Central memory CD8-positive, alpha-beta T cell (primary cell): ENCODE results near the gene FSTL5.

Experiments used
- ATAC-seq: fragments of 150-1000 bp; cut with Tn5 transposase; replicated peaks from 2 replicates; pipeline ENCODE4 v1.10.0; 2022; ENCODE audit warnings: mild to moderate bottlenecking, moderate FRiP score, moderate number of reproducible peaks; ENCODE audit not compliant: poor library complexity, severe bottlenecking; ENCODE audit errors: extremely low read depth
- DNase-seq, 2 donors: peaks; one replicate each; pipeline ENCODE4 v3.0.0; 2021; ENCODE audit warnings: low spot score in 2 of 2
- H3K27ac Mint-ChIP-seq: one replicate; pipeline ENCODE4 v1.8.0; 2022; ENCODE audit warnings: low read depth, mild to moderate bottlenecking, moderate library complexity, mixed read lengths
- H3K27me3 Mint-ChIP-seq: one replicate; pipeline ENCODE4 v1.8.0; 2022; ENCODE audit warnings: mixed read lengths
- H3K36me3 Mint-ChIP-seq: one replicate; pipeline ENCODE4 v1.8.0; 2022; ENCODE audit warnings: mild to moderate bottlenecking, moderate library complexity, mixed read lengths; ENCODE audit not compliant: insufficient read depth
- H3K4me1 Mint-ChIP-seq: one replicate; pipeline ENCODE4 v1.8.0; 2022; ENCODE audit warnings: mixed read lengths
- H3K4me3 Mint-ChIP-seq: one replicate; pipeline ENCODE4 v1.8.0; 2022; ENCODE audit warnings: mild to moderate bottlenecking, moderate library complexity, mixed read lengths
- H3K9me3 Mint-ChIP-seq: one replicate; pipeline ENCODE4 v1.8.0; 2022; ENCODE audit warnings: mixed read lengths

Gene FSTL5

DNA sequence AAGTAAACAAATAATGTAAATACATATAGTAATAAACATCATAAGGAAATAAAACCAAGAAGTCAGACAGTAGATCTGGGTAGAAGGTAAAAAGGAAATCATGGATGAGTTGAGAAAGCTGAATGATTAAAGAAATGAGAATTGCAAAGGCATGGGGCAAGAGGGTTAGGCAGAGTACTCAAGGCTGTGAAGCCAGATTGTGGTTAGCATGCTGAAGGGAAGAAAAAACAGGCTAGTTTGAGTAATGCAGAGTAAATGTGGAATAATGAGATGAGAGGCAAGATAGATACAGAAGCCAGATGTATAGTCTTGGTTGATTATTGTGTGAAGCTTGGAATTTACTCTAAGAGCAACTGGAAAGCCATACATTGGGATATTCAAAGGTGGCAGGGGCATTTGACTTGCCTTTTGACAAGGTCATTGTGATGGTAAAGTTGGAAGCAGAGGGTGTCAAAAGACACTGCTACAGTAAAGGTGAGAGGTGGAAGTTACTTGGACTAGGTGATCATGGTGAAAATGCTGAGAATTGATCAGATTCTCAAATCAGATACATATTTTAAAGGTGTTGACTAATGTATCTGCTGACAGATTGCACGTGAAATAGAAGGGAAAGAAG lies 307.0 kb downstream of the FSTL5 start:
- Mint-ChIP-seq H3K4me3 (no peak overlapping the region), H3K9me3 (peaks cover 22% of the 10 kb centered on the region), H3K27ac (no peak overlapping the region), H3K4me1 (no peaks in the 10 kb centered on the region), H3K27me3 (no peaks in the 10 kb centered on the region), H3K36me3 (peaks cover 3% of the 10 kb centered on the region)
- ATAC-seq: no peak
- no peak for DNase-seq

- Mint-ChIP-seq H3K9me3 (no peaks in the 10 kb centered on the region), H3K4me1 (no peaks in the 10 kb centered on the region), H3K36me3 (peaks cover 1% of the 10 kb centered on the region), H3K27ac (no peak overlapping the region), H3K4me3 (no peak overlapping the region), H3K27me3 (no peaks in the 10 kb centered on the region)
- ATAC-seq (no peak), DNase-seq (no peak)
Observed at GRCh38 chr4:161850631-161851030, 313.2 kb downstream of the FSTL5 start.

- no peaks in the 10 kb centered on the region for H3K27me3 Mint-ChIP-seq
- H3K27ac Mint-ChIP-seq: no peak overlapping the region
- DNase-seq (no peak), ATAC-seq (no peak)
- H3K36me3 Mint-ChIP-seq: no peaks in the 10 kb centered on the region
- no peak overlapping the region for H3K4me3 Mint-ChIP-seq
- peaks cover 16% of the 10 kb centered on the region for H3K9me3 Mint-ChIP-seq
- no peaks in the 10 kb centered on the region for H3K4me1 Mint-ChIP-seq
Observed at GRCh38 chr4:161841759-161842158, 322.0 kb downstream of the FSTL5 start.

DNA sequence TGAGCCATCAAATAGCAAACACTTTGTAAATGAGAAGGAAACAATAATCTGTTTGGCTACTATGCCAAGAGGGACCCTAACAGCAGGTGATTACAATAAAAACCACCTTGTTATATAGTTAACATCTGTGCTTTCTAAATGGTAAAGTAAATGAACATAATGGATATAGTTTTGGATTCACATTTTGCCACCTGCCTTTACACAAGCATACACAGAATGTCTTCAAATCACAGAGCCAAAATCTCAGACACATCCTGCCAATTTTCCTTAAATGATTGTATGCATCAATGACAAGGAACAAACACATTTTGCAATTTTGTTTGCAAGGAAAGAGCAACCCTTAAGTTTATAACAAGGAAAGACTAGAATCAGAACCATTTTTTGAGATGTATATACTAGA lies 334.2 kb downstream of the FSTL5 start:
- no peaks in the 10 kb centered on the region for H3K27me3 Mint-ChIP-seq
- no peak overlapping the region for H3K4me3 Mint-ChIP-seq
- ATAC-seq (no peak), DNase-seq (no peak)
- no peaks in the 10 kb centered on the region for H3K9me3 Mint-ChIP-seq
- H3K4me1 Mint-ChIP-seq: no peaks in the 10 kb centered on the region
- no peak overlapping the region for H3K27ac Mint-ChIP-seq
- no peaks in the 10 kb centered on the region for H3K36me3 Mint-ChIP-seq

DNA sequence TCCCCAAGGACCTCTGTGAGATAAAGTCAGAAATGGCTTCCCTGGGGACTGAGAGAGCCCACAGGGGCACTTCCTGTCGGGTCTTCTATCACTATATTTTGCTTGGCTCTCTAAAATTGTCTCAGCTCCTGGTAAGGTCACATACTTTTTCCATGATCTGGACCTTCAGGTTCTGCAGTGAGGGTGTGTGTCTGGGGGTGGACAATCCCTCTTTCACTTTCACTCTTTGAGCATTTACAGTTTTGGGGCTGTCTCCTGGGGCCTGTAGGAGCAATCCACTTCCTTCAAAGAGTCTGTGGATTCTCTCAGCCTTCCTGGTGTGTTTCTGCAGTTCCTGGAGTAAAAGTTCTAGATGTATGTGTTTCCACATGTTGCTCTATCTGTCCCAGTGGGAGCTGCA lies 335.7 kb downstream of the FSTL5 start:
- Mint-ChIP-seq H3K4me3 (no peak overlapping the region), H3K4me1 (no peaks in the 10 kb centered on the region), H3K36me3 (no peaks in the 10 kb centered on the region), H3K27me3 (no peaks in the 10 kb centered on the region), H3K27ac (no peak overlapping the region), H3K9me3 (no peaks in the 10 kb centered on the region)
- no peak for DNase-seq
- ATAC-seq: no peak

DNA sequence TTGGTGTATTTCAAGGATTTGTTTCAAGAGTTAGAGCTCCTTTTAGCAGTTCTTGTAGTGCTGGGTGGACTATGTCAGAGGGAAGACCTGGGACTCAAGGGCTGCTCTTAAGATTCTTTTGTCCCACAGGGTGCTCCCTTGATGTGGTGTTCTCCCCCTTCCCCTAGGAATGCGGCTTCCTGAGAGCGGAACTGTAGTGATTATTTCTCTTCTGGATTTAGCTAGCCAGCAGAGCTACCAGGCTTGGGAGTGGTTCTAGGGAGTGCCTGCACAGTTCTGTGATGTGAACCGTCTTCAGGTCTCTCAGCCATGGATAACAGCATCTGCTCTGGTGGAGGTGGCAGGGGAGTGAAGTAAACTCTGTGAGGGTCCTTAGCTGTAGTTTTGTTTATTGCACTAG lies 336.8 kb downstream of the FSTL5 start:
- H3K27me3 Mint-ChIP-seq: no peaks in the 10 kb centered on the region
- no peaks in the 10 kb centered on the region for H3K9me3 Mint-ChIP-seq
- ATAC-seq: no peak
- H3K4me3 Mint-ChIP-seq: no peak overlapping the region
- no peaks in the 10 kb centered on the region for H3K4me1 Mint-ChIP-seq
- DNase-seq: no peak
- H3K36me3 Mint-ChIP-seq: no peaks in the 10 kb centered on the region
- no peak overlapping the region for H3K27ac Mint-ChIP-seq

GRCh38 chr4:161823450-161823849 lies 340.4 kb downstream of the FSTL5 start:
- DNase-seq (no peak), ATAC-seq (no peak)
- Mint-ChIP-seq H3K27ac (no peak overlapping the region), H3K4me3 (no peak overlapping the region), H3K9me3 (peaks cover 5% of the 10 kb centered on the region), H3K4me1 (no peaks in the 10 kb centered on the region), H3K36me3 (no peaks in the 10 kb centered on the region), H3K27me3 (no peaks in the 10 kb centered on the region)

DNA sequence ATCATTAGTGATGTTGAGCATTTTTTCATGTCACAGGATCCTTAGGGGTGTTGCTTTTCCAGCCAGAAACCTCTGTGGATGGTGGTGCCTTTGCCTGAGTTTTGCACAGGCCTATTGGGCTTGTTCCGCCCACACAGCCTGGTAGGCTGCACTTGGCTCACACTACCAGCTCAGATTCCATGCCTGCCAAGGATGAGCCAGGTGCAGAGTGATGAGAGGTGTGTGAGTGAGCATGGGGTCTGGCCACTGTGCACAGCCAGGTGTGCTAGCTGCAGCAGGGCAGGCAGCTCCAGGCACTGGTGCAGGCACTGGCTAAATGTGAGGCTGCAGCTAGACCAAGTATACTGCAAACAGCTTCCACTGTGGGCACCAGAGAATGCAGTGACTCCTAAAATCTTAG lies 341.6 kb downstream of the FSTL5 start:
- Mint-ChIP-seq H3K4me3 (no peak overlapping the region), H3K4me1 (no peaks in the 10 kb centered on the region), H3K9me3 (peaks cover 6% of the 10 kb centered on the region), H3K27me3 (no peaks in the 10 kb centered on the region), H3K27ac (no peak overlapping the region), H3K36me3 (no peaks in the 10 kb centered on the region)
- no peak for DNase-seq
- peak; percentile 19 for ATAC-seq

DNA sequence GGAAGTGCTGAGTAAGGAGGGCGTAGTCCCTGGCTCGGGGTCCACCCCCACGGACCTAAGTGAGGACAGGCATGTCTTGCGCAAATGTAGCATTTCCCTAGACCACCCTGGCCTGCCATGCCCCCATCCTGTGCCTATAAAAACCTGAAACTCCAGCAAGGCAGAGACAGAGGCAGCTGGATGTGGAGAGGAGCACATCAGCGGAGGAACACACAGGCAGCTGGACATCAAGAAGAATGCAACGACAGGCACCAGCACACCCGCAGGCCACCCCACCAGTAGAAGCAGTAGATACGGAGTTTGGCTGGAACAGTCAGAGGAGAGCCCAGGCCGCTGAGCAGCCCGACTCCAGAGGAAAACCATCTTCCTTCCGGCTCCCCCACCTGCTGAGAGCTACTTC lies 345.9 kb downstream of the FSTL5 start:
- H3K36me3 Mint-ChIP-seq: no peaks in the 10 kb centered on the region
- no peak overlapping the region for H3K27ac Mint-ChIP-seq
- ATAC-seq: no peak
- no peaks in the 10 kb centered on the region for H3K4me1 Mint-ChIP-seq
- no peak overlapping the region for H3K4me3 Mint-ChIP-seq
- no peak for DNase-seq
- no peaks in the 10 kb centered on the region for H3K27me3 Mint-ChIP-seq
- peaks cover 16% of the 10 kb centered on the region for H3K9me3 Mint-ChIP-seq

DNA sequence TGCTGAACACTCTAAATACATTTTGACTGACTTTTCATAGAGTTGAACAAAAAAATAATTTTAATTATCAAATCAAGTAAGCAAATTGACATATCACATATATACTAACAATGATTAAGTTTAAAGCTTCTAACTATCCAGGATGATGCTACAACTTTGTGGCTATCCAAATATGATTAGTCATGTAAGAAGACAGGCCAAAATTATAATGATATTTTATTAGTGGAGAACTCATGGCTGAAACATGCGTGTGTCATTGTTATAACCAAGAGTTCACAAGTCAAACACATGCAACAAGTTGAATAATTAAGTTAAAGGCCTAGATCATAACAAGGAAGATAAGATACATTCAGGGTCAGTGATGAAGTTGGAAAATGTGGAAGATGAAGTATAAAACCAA lies 346.8 kb downstream of the FSTL5 start:
- H3K4me3 Mint-ChIP-seq: no peak overlapping the region
- ATAC-seq (no peak), DNase-seq (no peak)
- no peaks in the 10 kb centered on the region for H3K4me1 Mint-ChIP-seq
- H3K36me3 Mint-ChIP-seq: no peaks in the 10 kb centered on the region
- peaks cover 16% of the 10 kb centered on the region for H3K9me3 Mint-ChIP-seq
- no peaks in the 10 kb centered on the region for H3K27me3 Mint-ChIP-seq
- H3K27ac Mint-ChIP-seq: no peak overlapping the region

DNA sequence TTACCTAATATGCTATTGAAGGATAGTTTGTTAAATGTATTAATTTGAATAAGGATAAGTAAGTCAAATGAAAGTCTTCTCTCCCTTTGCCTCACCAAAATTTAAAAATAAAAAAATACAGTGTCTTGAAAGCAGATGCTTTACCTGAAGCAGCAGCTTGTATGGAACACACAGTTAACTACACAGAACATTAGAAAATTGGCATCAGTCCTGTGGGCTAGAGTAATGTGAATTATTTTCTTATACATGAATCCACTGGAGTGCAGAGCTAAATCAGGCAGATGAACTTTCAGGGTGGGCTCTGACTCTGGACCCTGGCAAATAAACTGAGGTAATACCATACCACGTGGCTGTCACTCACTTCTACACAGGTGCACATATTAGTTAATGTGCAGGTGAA lies 348.0 kb downstream of the FSTL5 start:
- H3K27ac Mint-ChIP-seq: no peak overlapping the region
- no peaks in the 10 kb centered on the region for H3K27me3 Mint-ChIP-seq
- peaks cover 18% of the 10 kb centered on the region for H3K9me3 Mint-ChIP-seq
- no peak for ATAC-seq
- no peaks in the 10 kb centered on the region for H3K36me3 Mint-ChIP-seq
- H3K4me1 Mint-ChIP-seq: no peaks in the 10 kb centered on the region
- no peak for DNase-seq
- H3K4me3 Mint-ChIP-seq: no peak overlapping the region

GRCh38 chr4:161813889-161814288 lies 349.9 kb downstream of the FSTL5 start:
- no peak overlapping the region for H3K27ac Mint-ChIP-seq
- H3K9me3 Mint-ChIP-seq: peaks cover 21% of the 10 kb centered on the region
- H3K4me1 Mint-ChIP-seq: no peaks in the 10 kb centered on the region
- no peak overlapping the region for H3K4me3 Mint-ChIP-seq
- H3K27me3 Mint-ChIP-seq: no peaks in the 10 kb centered on the region
- DNase-seq: no peak
- no peak for ATAC-seq
- H3K36me3 Mint-ChIP-seq: no peaks in the 10 kb centered on the region

GRCh38 chr4:161813389-161813788 lies 350.4 kb downstream of the FSTL5 start:
- no peak for ATAC-seq
- Mint-ChIP-seq H3K36me3 (no peaks in the 10 kb centered on the region), H3K9me3 (peaks cover 21% of the 10 kb centered on the region), H3K4me1 (no peaks in the 10 kb centered on the region), H3K27me3 (no peaks in the 10 kb centered on the region), H3K27ac (no peak overlapping the region), H3K4me3 (no peak overlapping the region)
- DNase-seq: no peak

GRCh38 chr4:161803171-161803570 lies 360.6 kb downstream of the FSTL5 start:
- no peak overlapping the region for H3K27ac Mint-ChIP-seq
- no peak overlapping the region for H3K4me3 Mint-ChIP-seq
- H3K36me3 Mint-ChIP-seq: no peaks in the 10 kb centered on the region
- no peak for ATAC-seq
- peaks cover 13% of the 10 kb centered on the region for H3K9me3 Mint-ChIP-seq
- no peak for DNase-seq
- H3K4me1 Mint-ChIP-seq: no peaks in the 10 kb centered on the region
- no peaks in the 10 kb centered on the region for H3K27me3 Mint-ChIP-seq
